Neural cell (in vitro differentiated cells): Measurements from ENCODE around the gene TMBIM1.

Experiments used
- CTCF ChIP-seq: fragments of 450-650 bp; IDR thresholded peaks from 2 replicates; pipeline ENCODE4 v1.5.1; 2014; ENCODE audit warnings: antibody characterized with exemption, mild to moderate bottlenecking, moderate library complexity; ENCODE audit not compliant: poor library complexity, severe bottlenecking
- EZH2 ChIP-seq: fragments of 200-600, 300-800 bp; shearing (Covaris generic), sonication (generic); IDR thresholded peaks from 2 replicates; pipeline ENCODE4 v1.6.1; 2014; ENCODE audit warnings: antibody characterized with exemption, low read length, borderline replicate concordance, mild to moderate bottlenecking; ENCODE audit not compliant: insufficient read depth, poor library complexity, severe bottlenecking
- POLR2AphosphoS5 ChIP-seq: IDR thresholded peaks from 2 replicates; pipeline ENCODE4 v1.6.1; 2012
- SMC3 ChIP-seq: fragments of 450-650 bp; conservative IDR thresholded peaks from 2 replicates; pipeline ENCODE4 v1.6.1; 2014; ENCODE audit warnings: antibody characterized with exemption, mild to moderate bottlenecking, moderate library complexity; ENCODE audit not compliant: poor library complexity

- TF ChIP-seq CTCF (no peak), EZH2 (no peak), SMC3 (no peak), POLR2AphosphoS5 (no peak)
Measured at GRCh38 chr2:218278531-218279360, 13.6 kb downstream of the TMBIM1 start.
